HepG2 (cell line): ENCODE measurements around the gene STAM. TPM values are rescaled to one million over a fixed set of nuclear protein-coding genes. Genes with fewer than 3 reads are reported as not detected.

Experiments
- ATAC-seq: fragments of 200-7000 bp; cut with Tn5 transposase; 3 replicates; pipeline ENCODE4 v1.9.1; 2020; ENCODE audit warnings: mild to moderate bottlenecking, moderate library complexity
- BruUV-seq: library from RNA; stranded (reverse); fragments of 400-500 nt; replicated peaks from 2 replicates; lab custom pipeline; 2021; lab: Mats Ljungman, UMichigan
- CTCF ChIA-PET: fragments of 300-600 bp; formaldehyde crosslinking; extraction: SDS; loops from one replicate; lab custom pipeline; 2021; ENCODE audit warnings: low total read pairs, inconsistent platforms, low intra/inter-chr PET ratio; lab: Yijun Ruan, JAX
- POLR2A ChIA-PET: fragments of 350-600 bp; sonication (Branson Sonifier 250); formaldehyde crosslinking; loops from one replicate; lab custom pipeline; 2020; ENCODE audit warnings: antibody characterized with exemption, inconsistent platforms; lab: Yijun Ruan, JAX
- DNase-seq: peaks from one replicate; pipeline ENCODE4 v3.0.0-alpha.2; 2015; ENCODE audit warnings: low spot score
- FAIRE-seq: peaks from 3 replicates; lab custom pipeline; 2011; peaks lifted over from hg19 to GRCh38; lab: Jason Lieb, UNC
- H2AFZ ChIP-seq: one replicate; pipeline ENCODE4 v1.6.1; 2011; ENCODE audit warnings: low read length, inconsistent platforms
- H3K27ac ChIP-seq: fragments of 300-600 bp; 3 replicates; pipeline ENCODE4 v1.8.0; 2011; ENCODE audit warnings: mixed run types, mild to moderate bottlenecking, mixed read lengths, low read length, inconsistent platforms; ENCODE audit not compliant: insufficient read depth; ENCODE audit errors: extremely low read length
- H3K27me3 ChIP-seq, 2 experiments: fragments of 200-600 bp in 1 of 2; 2 replicates in 1 of 2; 3 replicates in 1 of 2; pipeline versions ENCODE4 v1.6.0 to v1.8.0; 2011; ENCODE audit warnings: low read length in 2 of 2, mild to moderate bottlenecking in 2 of 2, moderate library complexity in 2 of 2, inconsistent platforms in 1 of 2; ENCODE audit not compliant: insufficient read depth in 2 of 2, control insufficient read depth in 1 of 2
- H3K36me3 ChIP-seq, 2 experiments: fragments of 200-600 bp in 1 of 2; replicated peaks in 1 of 2; 2 replicates in 1 of 2; 3 replicates in 1 of 2; pipeline versions ENCODE4 v1.5.1 to v1.8.0; 2011; ENCODE audit warnings: low read length in 2 of 2, inconsistent platforms in 1 of 2; ENCODE audit not compliant: insufficient read depth in 2 of 2, control insufficient read depth in 1 of 2
- H3K4me1 ChIP-seq: 2 replicates; pipeline ENCODE4 v1.5.1; 2012; ENCODE audit warnings: low read length, inconsistent platforms; ENCODE audit not compliant: insufficient read depth
- H3K4me2 ChIP-seq: 2 replicates; pipeline ENCODE4 v1.6.0; 2011; ENCODE audit warnings: low read depth, low read length, inconsistent platforms
- H3K4me3 ChIP-seq, 3 experiments: fragments of 200-600 bp in 1 of 3; sonication (generic), shearing (Covaris generic) in 1 of 3; replicated peaks in 1 of 3; 2 replicates each; pipeline ENCODE4 v1.5.1; 2011 to 2016; ENCODE audit warnings: low read length in 3 of 3, inconsistent platforms in 2 of 3, low read depth in 2 of 3, mild to moderate bottlenecking in 2 of 3, control low read depth in 1 of 3, mixed read lengths in 1 of 3; ENCODE audit not compliant: insufficient read depth in 1 of 3
- H3K79me2 ChIP-seq: one replicate; pipeline ENCODE4 v1.6.1; 2011; ENCODE audit warnings: low read length, inconsistent platforms; ENCODE audit not compliant: insufficient read depth
- H3K9ac ChIP-seq: 2 replicates; pipeline ENCODE4 v1.6.0; 2011; ENCODE audit warnings: mild to moderate bottlenecking, low read depth, low read length, inconsistent platforms; ENCODE audit not compliant: insufficient read depth
- H3K9me3 ChIP-seq: 2 replicates; pipeline ENCODE4 v1.5.1; 2012; ENCODE audit warnings: mild to moderate bottlenecking, low read length
- H4K20me1 ChIP-seq: 2 replicates; pipeline ENCODE4 v1.6.0; 2011; ENCODE audit warnings: inconsistent platforms, mild to moderate bottlenecking, low read length, moderate library complexity; ENCODE audit not compliant: insufficient read depth
- HIVEP1 ChIP-seq: sonication (generic); formaldehyde crosslinking; IDR thresholded peaks from 2 replicates; pipeline ENCODE4 v1.4.0; 2020; ENCODE audit warnings: mild to moderate bottlenecking, missing genetic modification reagents
- HOXA9 ChIP-seq: sonication (generic); formaldehyde crosslinking; IDR thresholded peaks from 2 replicates; pipeline ENCODE4 v1.8.1; 2022; ENCODE audit warnings: missing genetic modification reagents, mild to moderate bottlenecking, moderate library complexity, borderline replicate concordance
- KMT2A ChIP-seq: sonication (generic); formaldehyde crosslinking; IDR thresholded peaks from 2 replicates; pipeline ENCODE4 v1.4.0; 2020; ENCODE audit warnings: missing genetic modification reagents
- MXD3 ChIP-seq: IDR thresholded peaks from 2 replicates; pipeline ENCODE4 v1.6.1; 2016; ENCODE audit warnings: mild to moderate bottlenecking, missing biosample characterization, missing genetic modification reagents
- NFYB ChIP-seq: sonication (generic); formaldehyde crosslinking; IDR thresholded peaks from 2 replicates; pipeline ENCODE4 v1.4.0; 2020; ENCODE audit warnings: missing genetic modification reagents
- NFYC ChIP-seq: IDR thresholded peaks from 2 replicates; pipeline ENCODE4 v1.6.1; 2016; ENCODE audit warnings: missing genetic modification reagents, missing compliant biosample characterization
- PCBP1 ChIP-seq: fragments of 200-400 bp; formaldehyde crosslinking; IDR thresholded peaks from 2 replicates; pipeline ENCODE4 v1.6.1; 2017; ENCODE audit warnings: mild to moderate bottlenecking, low read depth, low read length, borderline replicate concordance
- SMAD1 ChIP-seq: sonication (generic); formaldehyde crosslinking; IDR thresholded peaks from 2 replicates; pipeline ENCODE4 v1.4.0; 2020; ENCODE audit warnings: missing genetic modification reagents, low read depth, mild to moderate bottlenecking, borderline replicate concordance
- ZBTB37 ChIP-seq: sonication (generic); formaldehyde crosslinking; IDR thresholded peaks from 2 replicates; pipeline ENCODE4 v1.4.0; 2020; ENCODE audit warnings: mild to moderate bottlenecking, missing genetic modification reagents
- ZNF207 ChIP-seq: fragments of 450-650 bp; IDR thresholded peaks from 2 replicates; pipeline ENCODE4 v1.6.1; 2016; ENCODE audit warnings: antibody characterized with exemption, borderline replicate concordance
- ZNF530 ChIP-seq: sonication (generic); formaldehyde crosslinking; IDR thresholded peaks from 2 replicates; pipeline ENCODE4 v1.5.0; 2020; ENCODE audit warnings: low read depth, mild to moderate bottlenecking, missing genetic modification reagents
- ZNF558 ChIP-seq: sonication (generic); formaldehyde crosslinking; IDR thresholded peaks from 2 replicates; pipeline ENCODE4 v1.9.0; 2022; ENCODE audit warnings: mild to moderate bottlenecking, missing genetic modification reagents, borderline replicate concordance
- ZNF564 ChIP-seq: sonication (generic); formaldehyde crosslinking; IDR thresholded peaks from 2 replicates; pipeline ENCODE4 v1.8.1; 2023; ENCODE audit warnings: mild to moderate bottlenecking, missing genetic modification reagents
- ZNF652 ChIP-seq: IDR thresholded peaks from 2 replicates; pipeline ENCODE4 v1.6.1; 2016; ENCODE audit warnings: low read depth, borderline replicate concordance
- WGBS: methylation state at CpG from one replicate; pipeline ENCODE4 v1.1.6; 2017; ENCODE audit warnings: low lambda C conversion rate; 5-methylcytosine and 5-hydroxymethylcytosine counted together
- in situ Hi-C: cut with HindIII; loops from 2 replicates; pipeline ENCODE4 v1.10.0; 2017; ENCODE audit warnings: low pct_unique_long_range_greater_than_20kb; ENCODE audit not compliant: extremely low pct_ligation_motif_present
- intact Hi-C: fragments of 100-400 bp; cut with micrococcal nuclease; formaldehyde crosslinking; loops from one replicate; pipeline ENCODE4 v1.10.0; 2022; ENCODE audit not compliant: unreplicated experiment
- polyA plus RNA-seq, 8 experiments: library from polyadenylated mRNA; depleted of rRNA in 3 of 8; stranded (reverse) in 7 of 8; unstranded in 1 of 8; fragments of >200 nt; fragmentation: Illumina TruSeq in 4 of 8; extraction: Trizol in 4 of 8; gene quantifications; 2 replicates each; pipeline versions ENCODE4 v1.2.1 to v1.2.3, GENCODE V29; 2011 to 2016; ENCODE audit warnings: low read depth in 4 of 8, missing spikeins in 1 of 8, mixed read lengths in 1 of 8; ENCODE audit not compliant: insufficient read depth in 1 of 8
- total RNA-seq, 5 experiments: library from RNA; depleted of rRNA; stranded (reverse); fragments of >200 nt; fragmentation: Illumina TruSeq; extraction: Trizol; gene quantifications; 2 replicates each; pipeline ENCODE4 v1.2.3, GENCODE V29; 2016; ENCODE audit warnings: low read depth in 1 of 5
- TF ChIP-seq, protein P1 (sequence below): sonication (generic); formaldehyde crosslinking; IDR thresholded peaks from 2 replicates; pipeline ENCODE4 v1.8.0; 2022; ENCODE audit warnings: missing genetic modification reagents, mild to moderate bottlenecking, borderline replicate concordance
- TF ChIP-seq, protein P2 (sequence below): sonication (generic); formaldehyde crosslinking; IDR thresholded peaks from 2 replicates; pipeline ENCODE4 v1.4.0; 2020; ENCODE audit warnings: missing genetic modification reagents, mild to moderate bottlenecking, borderline replicate concordance
- TF ChIP-seq, protein P3 (sequence below): sonication (generic); formaldehyde crosslinking; IDR thresholded peaks from 2 replicates; pipeline ENCODE4 v1.5.0; 2020; ENCODE audit warnings: missing genetic modification reagents

STAM gene
- total and polyA plus RNA-seq, 2 of the 13 experiments (the other 11 are each of a cell fraction or from before 2014, with no cell fraction given) = 19.5 to 25.1 TPM

DNA sequence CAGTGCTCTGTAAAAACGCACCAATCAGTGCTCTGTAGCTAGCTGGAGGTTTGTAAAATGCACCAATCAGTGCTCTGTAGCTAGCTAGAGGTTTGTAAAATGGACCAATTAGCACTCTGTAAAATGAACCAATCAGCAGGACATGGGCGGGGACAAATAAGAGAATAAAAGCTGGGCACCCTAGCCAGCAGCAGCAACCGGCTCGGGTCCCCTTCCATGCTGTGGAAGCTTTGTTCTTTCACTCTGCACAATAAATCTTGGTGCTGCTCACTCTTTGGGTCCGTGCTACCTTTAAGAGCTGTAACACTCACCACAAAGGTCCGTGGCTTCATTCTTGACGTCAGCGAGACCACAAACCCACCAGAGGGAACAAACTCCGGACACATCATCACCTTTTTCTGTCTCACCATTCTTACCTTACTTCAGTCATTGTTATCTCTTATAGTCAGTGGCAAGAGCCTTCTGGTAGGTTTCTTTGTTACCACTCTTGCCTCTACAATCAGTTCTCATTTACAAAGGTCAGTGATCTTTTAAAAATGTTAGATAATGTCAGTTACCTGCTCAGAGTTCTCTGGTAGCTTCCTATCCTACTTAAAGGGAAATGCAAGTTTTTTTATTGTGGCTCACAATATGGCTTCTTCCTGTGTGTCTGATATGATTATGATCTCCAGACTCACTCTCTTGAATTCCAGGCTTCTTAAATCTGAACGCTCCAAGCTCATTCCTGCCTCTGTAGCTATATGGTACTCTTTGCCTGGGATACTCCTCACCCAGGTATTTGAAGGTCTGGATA lies 4.5 kb downstream of the STAM start:
- BruUV-seq = no TSS peak
- peaks cover 6% of the 10 kb centered on the region for H3K9me3 ChIP-seq
- intact Hi-C loops = no loop called here
- POLR2A ChIA-PET = interaction anchor here (1.7 kb wide), 1 partner anchor 25 kb away, joined by 4 read pairs; no protein-coding TSS in a partner anchor
- H2AFZ ChIP-seq = no peak overlapping the region
- no peak overlapping the region for H3K4me2 ChIP-seq
- no peaks in the 10 kb centered on the region; the same call in 1 of the 2 replicates for H4K20me1 ChIP-seq
- 96% methylated on average over 10 of the region's 10 CpGs for WGBS
- peaks cover 94% of the 10 kb centered on the region for H3K79me2 ChIP-seq
- H3K4me3 ChIP-seq = no peak overlapping the region
- ATAC-seq (no peak), FAIRE-seq (no peak), DNase-seq (no peak)
- CTCF ChIA-PET = no interaction called here
- H3K27me3 ChIP-seq = no peaks in the 10 kb centered on the region; a peak in 1 of 5 replicates
- in situ Hi-C loops = no loop called here
- no peaks in the 10 kb centered on the region; a peak in 2 of 5 replicates for H3K36me3 ChIP-seq
- H3K4me1 ChIP-seq = peaks cover 78% of the 10 kb centered on the region
- H3K9ac ChIP-seq = no peak overlapping the region
- peak overlapping the region; percentile 35 for H3K27ac ChIP-seq
- TF ChIP-seq NFYC (CRISPR knock-in tag) (peak; percentile 61), ZNF564 (no peak), PCBP1 (no peak), KMT2A (CRISPR knock-in tag) (no peak), ZNF530 (CRISPR knock-in tag) (no peak), ZNF558 (no peak), HOXA9 (no peak), ZNF652 (no peak), ZNF207 (no peak), NFYB (CRISPR knock-in tag) (peak; percentile 67), MXD3 (no peak), ZBTB37 (CRISPR knock-in tag) (no peak), HIVEP1 (no peak), SMAD1 (CRISPR knock-in tag) (no peak)
- TF ChIP-seq, protein P1, sequence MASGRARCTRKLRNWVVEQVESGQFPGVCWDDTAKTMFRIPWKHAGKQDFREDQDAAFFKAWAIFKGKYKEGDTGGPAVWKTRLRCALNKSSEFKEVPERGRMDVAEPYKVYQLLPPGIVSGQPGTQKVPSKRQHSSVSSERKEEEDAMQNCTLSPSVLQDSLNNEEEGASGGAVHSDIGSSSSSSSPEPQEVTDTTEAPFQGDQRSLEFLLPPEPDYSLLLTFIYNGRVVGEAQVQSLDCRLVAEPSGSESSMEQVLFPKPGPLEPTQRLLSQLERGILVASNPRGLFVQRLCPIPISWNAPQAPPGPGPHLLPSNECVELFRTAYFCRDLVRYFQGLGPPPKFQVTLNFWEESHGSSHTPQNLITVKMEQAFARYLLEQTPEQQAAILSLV (CRISPR knock-in tag) = no peak
- TF ChIP-seq, protein P2, sequence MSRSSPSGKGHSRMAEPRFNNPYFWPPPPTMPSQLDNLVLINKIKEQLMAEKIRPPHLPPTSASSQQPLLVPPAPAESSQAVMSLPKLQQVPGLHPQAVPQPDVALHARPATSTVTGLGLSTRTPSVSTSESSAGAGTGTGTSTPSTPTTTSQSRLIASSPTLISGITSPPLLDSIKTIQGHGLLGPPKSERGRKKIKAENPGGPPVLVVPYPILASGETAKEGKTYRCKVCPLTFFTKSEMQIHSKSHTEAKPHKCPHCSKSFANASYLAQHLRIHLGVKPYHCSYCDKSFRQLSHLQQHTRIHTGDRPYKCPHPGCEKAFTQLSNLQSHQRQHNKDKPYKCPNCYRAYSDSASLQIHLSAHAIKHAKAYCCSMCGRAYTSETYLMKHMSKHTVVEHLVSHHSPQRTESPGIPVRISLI (CRISPR knock-in tag) = no peak
- TF ChIP-seq, protein P3, sequence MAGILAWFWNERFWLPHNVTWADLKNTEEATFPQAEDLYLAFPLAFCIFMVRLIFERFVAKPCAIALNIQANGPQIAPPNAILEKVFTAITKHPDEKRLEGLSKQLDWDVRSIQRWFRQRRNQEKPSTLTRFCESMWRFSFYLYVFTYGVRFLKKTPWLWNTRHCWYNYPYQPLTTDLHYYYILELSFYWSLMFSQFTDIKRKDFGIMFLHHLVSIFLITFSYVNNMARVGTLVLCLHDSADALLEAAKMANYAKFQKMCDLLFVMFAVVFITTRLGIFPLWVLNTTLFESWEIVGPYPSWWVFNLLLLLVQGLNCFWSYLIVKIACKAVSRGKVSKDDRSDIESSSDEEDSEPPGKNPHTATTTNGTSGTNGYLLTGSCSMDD (CRISPR knock-in tag) = no peak
